ENCODE results near the gene ADAMTS4. TPM values are rescaled to one million over a fixed set of nuclear protein-coding genes. Genes with fewer than 3 reads are reported as not detected.

The ADAMTS4 gene
- polyA plus RNA-seq, 2 donors: 0.82 to 1.1 TPM

DNA sequence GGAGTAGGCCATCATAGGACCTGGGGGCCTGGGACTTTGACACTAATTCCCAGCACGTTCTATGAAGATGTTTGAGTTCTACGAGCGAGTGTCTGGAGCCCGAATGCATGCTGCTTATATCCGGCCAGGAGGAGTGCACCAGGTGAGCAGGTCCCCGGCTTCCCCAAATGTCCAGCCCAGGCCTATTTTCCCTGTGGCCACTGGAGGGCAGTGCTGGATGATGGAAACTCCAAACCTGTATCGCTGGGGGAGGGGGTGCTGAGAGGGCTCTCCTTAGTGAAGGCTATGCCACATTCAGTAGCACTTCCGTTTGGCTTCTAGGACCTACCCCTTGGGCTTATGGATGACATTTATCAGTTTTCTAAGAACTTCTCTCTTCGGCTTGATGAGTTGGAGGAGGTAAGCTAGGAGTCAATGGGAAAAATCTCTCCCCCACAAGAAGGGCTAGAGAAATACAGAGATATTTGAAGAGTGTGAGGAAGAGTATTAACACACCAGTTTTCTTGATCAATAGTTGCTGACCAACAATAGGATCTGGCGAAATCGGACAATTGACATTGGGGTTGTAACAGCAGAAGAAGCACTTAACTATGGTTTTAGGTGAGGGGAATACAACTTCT lies 11.0 kb upstream of the ADAMTS4 start:
- Histone ChIP-seq H3K27ac (ENCODE audit: low read depth in 2 of 2, low read length in 1 of 2) (no peak overlapping the region), H3K4me1 (ENCODE audit: control insufficient read depth in 2 of 2, insufficient read depth in 2 of 2, low read length in 1 of 2) (no peaks in the 10 kb centered on the region), H3K36me3 (ENCODE audit: control insufficient read depth in 2 of 2, insufficient read depth in 2 of 2, low read length in 1 of 2) (peaks cover 16 to 45% of the 10 kb centered on the region in 2 donors)

GRCh38 chr1:161207173-161207572 lies 8.3 kb upstream of the ADAMTS4 start:
- Histone ChIP-seq H3K36me3 (ENCODE audit: control insufficient read depth in 2 of 2, insufficient read depth in 2 of 2, low read length in 1 of 2) (peaks cover 8 to 31% of the 10 kb centered on the region in 2 donors), H3K9me3 (ENCODE audit: control insufficient read depth in 2 of 2, insufficient read depth in 1 of 2, low read depth in 1 of 2, low read length in 1 of 2) (no peaks in the 10 kb centered on the region), H3K27ac (ENCODE audit: low read depth in 2 of 2, low read length in 1 of 2) (peak overlapping the region; percentile 42 to 52), H3K27me3 (ENCODE audit: control insufficient read depth in 1 of 2, insufficient read depth in 2 of 2, low read length in 2 of 2) (no peaks in the 10 kb centered on the region), H3K4me1 (ENCODE audit: control insufficient read depth in 2 of 2, insufficient read depth in 2 of 2, low read length in 1 of 2) (peaks cover 0 to 6% of the 10 kb centered on the region in 2 donors), H3K4me3 (ENCODE audit: low read depth in 1 of 2, low read length in 2 of 2) (no peak overlapping the region)
- 64 to 74% methylated on average over 8 of the region's 8 CpGs for WGBS, 2 donors

More for the DNA sequence above, 11.0 kb upstream of the ADAMTS4 start:
- Histone ChIP-seq H3K9me3 (ENCODE audit: control insufficient read depth in 2 of 2, insufficient read depth in 1 of 2, low read depth in 1 of 2, low read length in 1 of 2) (no peaks in the 10 kb centered on the region), H3K4me3 (ENCODE audit: low read depth in 1 of 2, low read length in 2 of 2) (no peak overlapping the region), H3K27me3 (ENCODE audit: control insufficient read depth in 1 of 2, insufficient read depth in 2 of 2, low read length in 2 of 2) (no peaks in the 10 kb centered on the region)
- 42 to 45% methylated on average over 11 of the region's 11 CpGs for WGBS, 2 donors

GRCh38 chr1:161206411-161207140 lies 7.7 kb upstream of the ADAMTS4 start:
- peaks cover 8 to 26% of the 10 kb centered on the region in 2 donors for H3K36me3 ChIP-seq (ENCODE audit: control insufficient read depth in 2 of 2, insufficient read depth in 2 of 2, low read length in 1 of 2)
- H3K9me3 ChIP-seq (ENCODE audit: control insufficient read depth in 2 of 2, insufficient read depth in 1 of 2, low read depth in 1 of 2, low read length in 1 of 2): no peaks in the 10 kb centered on the region
- 77 to 83% methylated on average over 12 of the region's 12 CpGs for WGBS, 2 donors
- H3K27ac ChIP-seq (ENCODE audit: low read depth in 2 of 2, low read length in 1 of 2): peak overlapping the region; percentile 45 to 76
- no peak overlapping the region for H3K4me3 ChIP-seq (ENCODE audit: low read depth in 1 of 2, low read length in 2 of 2)
- no peaks in the 10 kb centered on the region for H3K27me3 ChIP-seq (ENCODE audit: control insufficient read depth in 1 of 2, insufficient read depth in 2 of 2, low read length in 2 of 2)
- peaks cover 0 to 6% of the 10 kb centered on the region in 2 donors for H3K4me1 ChIP-seq (ENCODE audit: control insufficient read depth in 2 of 2, insufficient read depth in 2 of 2, low read length in 1 of 2)

DNA sequence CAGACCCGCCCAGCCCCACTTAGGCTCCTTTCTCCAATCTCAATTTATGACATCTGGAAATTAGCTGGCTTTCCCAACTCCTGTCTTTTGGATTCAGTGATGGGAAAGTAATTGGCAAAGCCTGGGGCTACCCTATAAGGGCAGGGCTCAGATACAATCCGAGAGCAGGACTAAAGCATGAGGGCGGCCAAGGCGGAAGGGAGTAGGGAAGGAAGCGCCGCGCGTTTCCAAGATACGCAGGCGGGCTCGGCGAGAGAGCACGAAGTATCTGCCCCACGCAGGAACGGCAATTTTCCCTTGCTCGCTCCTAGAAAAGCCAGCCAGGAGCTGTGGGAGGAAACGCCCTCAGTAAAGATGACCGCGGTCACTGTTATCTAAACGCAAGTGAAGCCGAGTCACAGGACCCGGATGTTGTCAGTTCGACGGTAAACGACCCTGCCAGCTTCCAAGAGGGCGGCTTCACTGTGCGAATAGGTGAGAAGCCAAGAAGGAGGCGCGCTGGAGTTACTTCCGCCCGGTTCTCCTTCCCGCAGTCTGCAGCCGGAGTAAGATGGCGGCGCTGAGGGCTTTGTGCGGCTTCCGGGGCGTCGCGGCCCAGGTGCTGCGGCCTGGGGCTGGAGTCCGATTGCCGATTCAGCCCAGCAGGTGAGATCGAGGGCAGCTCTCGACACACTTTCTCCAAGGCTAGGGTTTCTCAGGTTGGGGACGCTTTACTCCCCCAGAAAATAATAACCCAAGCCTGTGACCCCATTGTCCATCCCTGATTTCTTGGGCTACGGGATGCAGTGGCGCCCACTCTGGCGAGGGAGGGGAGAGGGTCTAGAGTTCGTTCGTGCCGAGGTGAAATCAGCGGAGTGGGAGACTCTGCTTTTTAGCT lies 3.2 kb upstream of the ADAMTS4 start, which contains the start of gene NDUFS2:
NDUFS2 (plus strand) TSS at position 532 of the 877 bp plus-strand sequence; CDS start at position 551, 19 bp downstream.
- H3K4me1 ChIP-seq (ENCODE audit: control insufficient read depth in 2 of 2, insufficient read depth in 2 of 2, low read length in 1 of 2): peaks cover 2 to 29% of the 10 kb centered on the region in 2 donors
- WGBS, 2 donors: 2% methylated on average over 53 of the region's 53 CpGs
- H3K36me3 ChIP-seq (ENCODE audit: control insufficient read depth in 2 of 2, insufficient read depth in 2 of 2, low read length in 1 of 2): peaks cover 3 to 11% of the 10 kb centered on the region in 2 donors
- peak within 1 kb of the TSS; percentile 78 to 95 for H3K4me3 ChIP-seq (ENCODE audit: low read depth in 1 of 2, low read length in 2 of 2)
- no peaks in the 10 kb centered on the region for H3K27me3 ChIP-seq (ENCODE audit: control insufficient read depth in 1 of 2, insufficient read depth in 2 of 2, low read length in 2 of 2)
- H3K27ac ChIP-seq (ENCODE audit: low read depth in 2 of 2, low read length in 1 of 2): peak within 1 kb of the TSS; percentile 92 to 100
- H3K9me3 ChIP-seq (ENCODE audit: control insufficient read depth in 2 of 2, insufficient read depth in 1 of 2, low read depth in 1 of 2, low read length in 1 of 2): no peaks in the 10 kb centered on the region

DNA sequence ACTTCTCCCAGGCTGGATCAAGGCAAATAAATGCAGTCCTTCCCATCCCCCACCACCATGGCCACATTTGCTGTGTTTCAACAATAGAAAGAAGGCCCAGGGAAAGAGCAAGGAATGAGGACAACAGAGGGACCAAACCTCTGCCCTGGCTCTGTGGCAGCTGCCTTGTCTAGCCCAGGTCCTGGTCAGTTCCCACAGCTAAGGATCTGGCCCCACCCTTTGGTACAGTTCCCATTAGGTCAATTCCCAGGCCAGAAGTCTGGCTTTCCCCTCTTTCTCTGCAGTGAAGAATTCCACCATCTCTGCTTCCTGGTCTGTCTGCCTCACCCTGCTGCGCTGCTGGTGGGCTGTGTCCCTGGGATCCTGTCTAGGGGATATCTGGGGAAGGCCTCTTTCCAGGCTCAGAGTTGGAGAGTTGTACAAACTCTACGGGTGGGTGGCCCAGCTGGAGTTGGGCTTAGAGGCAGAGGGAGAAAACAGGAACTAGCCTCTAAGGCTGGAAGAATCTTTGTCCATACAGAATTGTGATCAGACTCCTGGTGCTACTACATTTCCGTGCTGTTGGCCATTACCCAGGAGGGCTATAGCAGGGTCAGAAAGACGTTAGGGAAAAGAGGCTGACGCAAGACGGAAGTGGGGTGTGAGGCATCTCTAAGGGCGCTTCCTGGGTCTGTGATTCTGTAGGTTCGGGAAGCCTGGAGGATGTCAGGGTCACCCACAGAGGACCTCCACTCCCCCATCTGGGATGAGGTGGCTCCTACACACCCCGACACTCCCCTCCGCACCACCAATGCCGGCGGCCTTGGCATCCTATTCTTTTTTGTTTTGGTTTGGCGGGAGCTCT lies 2.4 kb upstream of the ADAMTS4 start:
- Histone ChIP-seq H3K9me3 (ENCODE audit: control insufficient read depth in 2 of 2, insufficient read depth in 1 of 2, low read depth in 1 of 2, low read length in 1 of 2) (no peaks in the 10 kb centered on the region), H3K4me3 (ENCODE audit: low read depth in 1 of 2, low read length in 2 of 2) (peak overlapping the region; percentile 78 to 95), H3K27me3 (ENCODE audit: control insufficient read depth in 1 of 2, insufficient read depth in 2 of 2, low read length in 2 of 2) (no peaks in the 10 kb centered on the region), H3K27ac (ENCODE audit: low read depth in 2 of 2, low read length in 1 of 2) (peak overlapping the region; percentile 92 to 100), H3K4me1 (ENCODE audit: control insufficient read depth in 2 of 2, insufficient read depth in 2 of 2, low read length in 1 of 2) (peaks cover 2 to 29% of the 10 kb centered on the region in 2 donors), H3K36me3 (ENCODE audit: control insufficient read depth in 2 of 2, insufficient read depth in 2 of 2, low read length in 1 of 2) (peaks cover 1 to 4% of the 10 kb centered on the region in 2 donors)
- WGBS, 2 donors: 27 to 45% methylated on average over 13 of the region's 13 CpGs

GRCh38 chr1:161200421-161200991 lies 1.7 kb upstream of the ADAMTS4 start:
- Histone ChIP-seq H3K27me3 (ENCODE audit: control insufficient read depth in 1 of 2, insufficient read depth in 2 of 2, low read length in 2 of 2) (no peaks in the 10 kb centered on the region), H3K4me3 (ENCODE audit: low read depth in 1 of 2, low read length in 2 of 2) (no peak overlapping the region), H3K36me3 (ENCODE audit: control insufficient read depth in 2 of 2, insufficient read depth in 2 of 2, low read length in 1 of 2) (peaks cover 0 to 4% of the 10 kb centered on the region in 2 donors), H3K27ac (ENCODE audit: low read depth in 2 of 2, low read length in 1 of 2) (peak overlapping the region; percentile 92 to 100), H3K4me1 (ENCODE audit: control insufficient read depth in 2 of 2, insufficient read depth in 2 of 2, low read length in 1 of 2) (peaks cover 2 to 29% of the 10 kb centered on the region in 2 donors), H3K9me3 (ENCODE audit: control insufficient read depth in 2 of 2, insufficient read depth in 1 of 2, low read depth in 1 of 2, low read length in 1 of 2) (no peaks in the 10 kb centered on the region)
- 62 to 66% methylated on average over 5 of the region's 5 CpGs for WGBS, 2 donors

- Histone ChIP-seq H3K27me3 (ENCODE audit: control insufficient read depth in 1 of 2, insufficient read depth in 2 of 2, low read length in 2 of 2) (no peaks in the 10 kb centered on the region), H3K36me3 (ENCODE audit: control insufficient read depth in 2 of 2, insufficient read depth in 2 of 2, low read length in 1 of 2) (peaks cover 0 to 4% of the 10 kb centered on the region in 2 donors), H3K4me3 (ENCODE audit: low read depth in 1 of 2, low read length in 2 of 2) (no peak overlapping the region), H3K9me3 (ENCODE audit: control insufficient read depth in 2 of 2, insufficient read depth in 1 of 2, low read depth in 1 of 2, low read length in 1 of 2) (no peaks in the 10 kb centered on the region), H3K4me1 (ENCODE audit: control insufficient read depth in 2 of 2, insufficient read depth in 2 of 2, low read length in 1 of 2) (peaks cover 2 to 31% of the 10 kb centered on the region in 2 donors), H3K27ac (ENCODE audit: low read depth in 2 of 2, low read length in 1 of 2) (peak overlapping the region; percentile 92 to 100)
- 41 to 46% methylated on average over 3 to 5 of the region's 5 CpGs for WGBS, 2 donors
Measured at GRCh38 chr1:161199506-161200139, 769 bp upstream of the ADAMTS4 start.

DNA sequence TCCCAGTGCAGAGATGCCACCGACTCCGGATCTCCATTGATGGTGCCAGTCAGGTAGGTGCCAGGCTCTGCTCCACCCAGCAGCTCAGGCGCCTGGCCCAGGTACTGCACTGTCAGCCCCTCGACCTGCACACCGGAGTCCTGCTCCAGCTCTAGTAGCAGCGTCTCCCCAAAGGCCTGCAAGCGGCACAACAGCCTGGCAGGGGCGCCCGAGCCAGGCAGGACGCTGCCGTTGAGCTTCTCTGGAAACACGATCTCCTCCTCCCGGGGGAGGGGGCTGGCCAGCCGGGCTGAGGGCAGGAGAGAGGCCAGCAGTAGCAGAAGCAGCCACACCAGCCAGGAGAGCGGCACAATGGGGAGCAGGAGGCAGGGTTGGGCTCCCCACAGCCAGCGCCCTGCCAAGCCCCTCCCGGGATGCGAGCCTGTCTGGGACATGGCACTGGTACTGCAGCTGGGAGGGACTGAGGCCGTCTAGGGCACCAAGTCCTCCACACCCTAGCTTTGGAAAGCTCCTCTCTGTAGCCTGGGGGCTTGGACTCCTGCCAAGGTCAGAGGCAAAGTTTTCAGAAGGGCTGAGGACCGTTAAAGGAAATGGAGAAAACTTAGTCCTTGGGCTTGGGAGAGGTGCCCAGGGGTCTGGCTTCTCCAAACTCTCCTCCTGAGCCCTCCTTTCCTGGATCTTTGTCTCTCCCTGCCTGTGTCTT lies 509 bp downstream of the ADAMTS4 start:
- H3K4me3 ChIP-seq (ENCODE audit: low read depth in 1 of 2, low read length in 2 of 2): peak overlapping the region; percentile 9 to 30
- H3K9me3 ChIP-seq (ENCODE audit: control insufficient read depth in 2 of 2, insufficient read depth in 1 of 2, low read depth in 1 of 2, low read length in 1 of 2): no peaks in the 10 kb centered on the region
- peak overlapping the region; percentile 71 to 100 for H3K27ac ChIP-seq (ENCODE audit: low read depth in 2 of 2, low read length in 1 of 2)
- WGBS, 2 donors: 18 to 34% methylated on average over 20 of the region's 20 CpGs
- peaks cover 0 to 2% of the 10 kb centered on the region in 2 donors for H3K36me3 ChIP-seq (ENCODE audit: control insufficient read depth in 2 of 2, insufficient read depth in 2 of 2, low read length in 1 of 2)
- H3K27me3 ChIP-seq (ENCODE audit: control insufficient read depth in 1 of 2, insufficient read depth in 2 of 2, low read length in 2 of 2): no peaks in the 10 kb centered on the region
- peaks cover 2 to 27% of the 10 kb centered on the region in 2 donors for H3K4me1 ChIP-seq (ENCODE audit: control insufficient read depth in 2 of 2, insufficient read depth in 2 of 2, low read length in 1 of 2)
